Neutrophil (primary cell): Measurements from ENCODE around the gene RTRAF.

Source experiments
- H3K27ac ChIP-seq: fragments of 200-600 bp; sonication (generic); 2 replicates; pipeline ENCODE4 v1.5.1; 2016; ENCODE audit warnings: mild to moderate bottlenecking, moderate library complexity
- H3K27me3 ChIP-seq: fragments of 200-600 bp; sonication (generic); 2 replicates; pipeline ENCODE4 v1.6.0; 2016; ENCODE audit warnings: mild to moderate bottlenecking
- H3K36me3 ChIP-seq: fragments of 200-600 bp; sonication (generic); 2 replicates; pipeline ENCODE4 v1.5.1; 2017
- H3K4me1 ChIP-seq, 2 experiments: fragments of 200-600 bp in 1 of 2; sonication (generic) in 1 of 2; 1 replicate in 1 of 2; 2 replicates in 1 of 2; pipeline versions ENCODE4 v1.5.1 to v1.6.1; 2013 to 2016; ENCODE audit warnings: low read depth in 1 of 2, low read length in 1 of 2, mild to moderate bottlenecking in 1 of 2, moderate library complexity in 1 of 2; ENCODE audit not compliant: control insufficient read depth in 1 of 2, insufficient read depth in 1 of 2
- H3K4me3 ChIP-seq, 2 experiments: fragments of 200-600 bp in 1 of 2; sonication (generic) in 1 of 2; 1 replicate in 1 of 2; 2 replicates in 1 of 2; pipeline ENCODE4 v1.5.1; 2013 to 2016; ENCODE audit warnings: low read depth in 1 of 2, low read length in 1 of 2, mild to moderate bottlenecking in 1 of 2, moderate library complexity in 1 of 2
- H3K9me3 ChIP-seq: fragments of 200-600 bp; sonication (generic); 2 replicates; pipeline ENCODE4 v1.5.1; 2016
- CTCF ChIP-seq: fragments of 200-600 bp; sonication (generic); IDR thresholded peaks from 2 replicates; pipeline ENCODE4 v1.5.1; 2016; ENCODE audit warnings: antibody characterized with exemption

The RTRAF gene

GRCh38 chr14:52054678-52055077, 65.3 kb downstream of the RTRAF start:
- H3K27ac ChIP-seq, result no peak overlapping the region
- no peak overlapping the region for H3K4me3 ChIP-seq
- no peaks in the 10 kb centered on the region for H3K9me3 ChIP-seq
- no peaks in the 10 kb centered on the region for H3K36me3 ChIP-seq
- TF ChIP-seq CTCF, result no peak
- peaks cover 41% of the 10 kb centered on the region for H3K27me3 ChIP-seq
- H3K4me1 ChIP-seq, result no peaks in the 10 kb centered on the region

GRCh38 chr14:52055167-52055566, 65.8 kb downstream of the RTRAF start:
- Histone ChIP-seq H3K36me3 (no peaks in the 10 kb centered on the region), H3K4me1 (no peaks in the 10 kb centered on the region), H3K27ac (no peak overlapping the region), H3K4me3 (no peak overlapping the region), H3K9me3 (no peaks in the 10 kb centered on the region), H3K27me3 (peaks cover 46% of the 10 kb centered on the region)
- no peak for TF ChIP-seq CTCF

GRCh38 chr14:52058341-52058740, 69.0 kb downstream of the RTRAF start:
- Histone ChIP-seq H3K4me1 (no peaks in the 10 kb centered on the region), H3K27ac (no peak overlapping the region), H3K9me3 (no peaks in the 10 kb centered on the region), H3K27me3 (peaks cover 75% of the 10 kb centered on the region), H3K4me3 (no peak overlapping the region), H3K36me3 (no peaks in the 10 kb centered on the region)
- TF ChIP-seq CTCF, result no peak

- no peak overlapping the region for H3K4me3 ChIP-seq
- no peaks in the 10 kb centered on the region for H3K36me3 ChIP-seq
- no peak for TF ChIP-seq CTCF
- no peaks in the 10 kb centered on the region for H3K4me1 ChIP-seq
- no peaks in the 10 kb centered on the region for H3K9me3 ChIP-seq
- peaks cover 82% of the 10 kb centered on the region for H3K27me3 ChIP-seq
- no peak overlapping the region for H3K27ac ChIP-seq
Measured at GRCh38 chr14:52059649-52060048, 70.3 kb downstream of the RTRAF start.

GRCh38 chr14:52060080-52060479, 70.7 kb downstream of the RTRAF start:
- no peaks in the 10 kb centered on the region for H3K4me1 ChIP-seq
- H3K27me3 ChIP-seq, result peaks cover 82% of the 10 kb centered on the region
- no peak overlapping the region for H3K4me3 ChIP-seq
- no peak for TF ChIP-seq CTCF
- no peak overlapping the region for H3K27ac ChIP-seq
- no peaks in the 10 kb centered on the region for H3K9me3 ChIP-seq
- no peaks in the 10 kb centered on the region for H3K36me3 ChIP-seq
